GM12872 (cell line): ENCODE data around the gene HTRA3.

Experiments
- CTCF ChIP-seq: IDR thresholded peaks from 3 replicates; pipeline ENCODE4 v1.5.1; 2011; ENCODE audit warnings: low read depth, mild to moderate bottlenecking, low read length, moderate library complexity; ENCODE audit not compliant: insufficient read depth

Gene HTRA3

DNA sequence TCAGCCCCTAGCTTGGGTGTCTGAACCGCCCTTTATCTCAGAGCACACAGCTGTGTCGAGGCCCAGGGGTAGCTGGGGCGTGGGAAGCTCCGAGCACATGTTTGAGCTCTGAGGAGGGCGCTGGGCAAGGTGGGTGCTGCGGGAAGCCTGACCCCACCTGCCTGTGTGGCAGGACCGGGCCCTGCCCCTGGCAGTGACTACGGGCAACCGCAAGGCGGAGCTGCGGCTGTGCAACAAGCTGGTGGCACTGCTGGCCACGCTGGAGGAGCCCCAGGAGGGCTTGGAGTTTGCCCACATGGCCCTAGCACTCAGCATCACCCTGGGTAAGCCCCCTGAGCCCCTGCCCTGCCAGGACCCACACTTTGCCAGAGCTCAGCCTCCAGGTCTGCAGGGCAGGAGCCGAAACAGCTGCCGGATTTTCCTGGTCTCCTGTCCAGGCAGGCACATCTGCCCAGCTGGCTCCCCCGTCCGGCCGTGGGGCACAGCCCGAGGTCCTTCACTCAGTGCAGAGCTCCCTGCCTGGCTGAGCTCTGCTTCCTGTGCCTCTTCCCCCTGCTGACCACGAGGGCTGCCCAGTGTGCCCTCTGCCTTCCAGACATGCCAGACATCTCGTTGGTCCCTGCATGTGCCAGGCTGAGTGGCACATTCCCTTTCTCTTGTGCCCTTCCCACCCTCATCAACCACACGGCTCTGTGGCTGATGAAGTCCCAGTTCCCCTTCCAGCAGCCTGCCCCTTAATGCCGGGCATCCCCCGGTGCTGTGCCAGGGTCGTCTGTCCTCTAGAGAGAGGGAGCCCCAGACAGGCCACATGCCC lies 33.2 kb upstream of the HTRA3 start:
- TF ChIP-seq CTCF: no peak

- no peak for TF ChIP-seq CTCF
Measured at GRCh38 chr4:8236920-8237195, 32.7 kb upstream of the HTRA3 start.

DNA sequence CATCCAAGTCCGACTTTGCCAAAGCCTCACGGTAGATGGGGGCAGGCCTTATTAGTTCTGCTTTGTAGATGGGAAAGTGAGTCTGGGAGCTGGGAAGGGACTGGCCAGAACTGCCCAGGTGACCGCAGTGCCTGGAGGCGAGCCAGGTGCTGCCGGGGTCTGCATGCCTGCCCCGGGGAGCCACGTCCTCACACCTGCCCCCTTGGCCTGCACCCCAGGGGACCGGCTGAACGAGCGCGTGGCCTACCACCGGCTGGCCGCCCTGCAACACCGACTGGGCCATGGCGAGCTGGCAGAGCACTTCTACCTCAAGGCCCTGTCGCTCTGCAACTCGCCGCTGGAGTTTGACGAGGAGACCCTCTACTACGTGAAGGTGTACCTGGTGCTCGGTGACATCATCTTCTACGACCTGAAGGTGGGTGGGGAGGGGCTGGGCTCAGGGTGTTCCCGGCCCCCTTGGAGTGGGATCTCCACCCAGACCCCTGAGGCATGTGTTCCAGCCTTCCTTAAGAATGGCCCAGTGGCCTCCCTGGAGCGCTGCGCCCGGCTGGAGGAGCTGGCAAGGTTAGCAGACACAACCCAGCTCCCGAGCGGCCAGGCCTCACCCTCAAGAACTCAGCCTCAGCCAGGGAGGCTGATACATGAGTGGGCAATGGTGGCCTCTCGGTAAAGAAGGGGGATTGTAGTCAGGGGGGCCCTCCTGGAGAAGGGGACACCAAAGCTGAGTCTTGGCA lies 32.1 kb upstream of the HTRA3 start:
- no peak for TF ChIP-seq CTCF

DNA sequence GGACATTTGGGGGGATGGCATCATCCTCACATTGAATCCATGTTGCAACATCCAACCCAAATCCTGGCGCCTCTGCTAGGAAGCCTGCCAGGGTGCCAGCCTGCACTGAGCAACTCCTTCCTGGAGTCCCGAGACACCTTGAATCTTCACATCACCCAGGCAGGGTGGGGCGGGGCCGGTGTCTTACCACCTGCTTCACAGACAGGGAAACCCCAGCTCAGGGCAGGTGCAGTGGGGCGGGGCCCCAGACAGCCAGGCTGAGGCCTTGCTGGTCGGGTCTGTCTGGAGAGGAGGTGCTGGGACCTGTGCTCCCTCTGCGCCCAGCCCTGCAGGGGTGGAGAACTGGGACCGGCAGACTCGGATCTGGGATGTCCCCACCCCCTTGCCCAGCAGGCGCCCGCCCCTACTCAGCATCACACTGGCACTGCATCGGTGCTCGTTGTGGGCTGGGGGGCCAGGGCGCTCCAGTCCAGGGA lies 31.5 kb upstream of the HTRA3 start:
- TF ChIP-seq CTCF: no peak

- TF ChIP-seq CTCF: peak; percentile 21; the same call in 1 of the 3 replicates
Measured at GRCh38 chr4:8238515-8239053, 31.0 kb upstream of the HTRA3 start.

- no peak for TF ChIP-seq CTCF
Measured at GRCh38 chr4:8239226-8239625, 30.3 kb upstream of the HTRA3 start.

DNA sequence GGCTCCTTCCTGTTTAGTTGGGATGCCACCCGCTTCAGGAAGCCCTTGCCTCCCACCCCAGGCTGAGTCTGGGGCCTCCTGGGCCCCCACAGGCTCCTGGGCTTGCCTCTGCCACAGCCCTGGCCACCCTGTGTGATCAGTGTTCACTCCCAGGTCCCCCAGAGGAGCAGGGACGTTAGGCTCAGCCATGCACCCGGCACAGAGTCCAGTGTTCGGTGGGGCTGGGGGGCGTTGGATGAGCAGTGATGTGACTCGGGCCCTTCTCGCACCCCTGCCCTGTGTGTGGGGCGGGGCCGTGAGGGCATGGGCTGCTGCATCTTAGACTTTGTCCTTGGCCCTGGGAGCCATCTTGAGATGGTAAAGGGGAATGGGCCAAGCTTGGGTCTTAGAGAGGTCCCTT lies 29.9 kb upstream of the HTRA3 start:
- TF ChIP-seq CTCF: no peak
